Measurements from ENCODE around the gene CABP4. TPM values are rescaled to one million over a fixed set of nuclear protein-coding genes. Genes with fewer than 3 reads are reported as not detected.
A peak's percentile ranks its signal among the peaks of the same experiment; 100 is the strongest.

CABP4 gene
- total and polyA plus RNA-seq, 10 of the 15 experiments (the other 5 are each of a cell fraction or from before 2014, with no cell fraction given): 0.04 to 0.41 (median 0.14) TPM; not detected in 2

DNA sequence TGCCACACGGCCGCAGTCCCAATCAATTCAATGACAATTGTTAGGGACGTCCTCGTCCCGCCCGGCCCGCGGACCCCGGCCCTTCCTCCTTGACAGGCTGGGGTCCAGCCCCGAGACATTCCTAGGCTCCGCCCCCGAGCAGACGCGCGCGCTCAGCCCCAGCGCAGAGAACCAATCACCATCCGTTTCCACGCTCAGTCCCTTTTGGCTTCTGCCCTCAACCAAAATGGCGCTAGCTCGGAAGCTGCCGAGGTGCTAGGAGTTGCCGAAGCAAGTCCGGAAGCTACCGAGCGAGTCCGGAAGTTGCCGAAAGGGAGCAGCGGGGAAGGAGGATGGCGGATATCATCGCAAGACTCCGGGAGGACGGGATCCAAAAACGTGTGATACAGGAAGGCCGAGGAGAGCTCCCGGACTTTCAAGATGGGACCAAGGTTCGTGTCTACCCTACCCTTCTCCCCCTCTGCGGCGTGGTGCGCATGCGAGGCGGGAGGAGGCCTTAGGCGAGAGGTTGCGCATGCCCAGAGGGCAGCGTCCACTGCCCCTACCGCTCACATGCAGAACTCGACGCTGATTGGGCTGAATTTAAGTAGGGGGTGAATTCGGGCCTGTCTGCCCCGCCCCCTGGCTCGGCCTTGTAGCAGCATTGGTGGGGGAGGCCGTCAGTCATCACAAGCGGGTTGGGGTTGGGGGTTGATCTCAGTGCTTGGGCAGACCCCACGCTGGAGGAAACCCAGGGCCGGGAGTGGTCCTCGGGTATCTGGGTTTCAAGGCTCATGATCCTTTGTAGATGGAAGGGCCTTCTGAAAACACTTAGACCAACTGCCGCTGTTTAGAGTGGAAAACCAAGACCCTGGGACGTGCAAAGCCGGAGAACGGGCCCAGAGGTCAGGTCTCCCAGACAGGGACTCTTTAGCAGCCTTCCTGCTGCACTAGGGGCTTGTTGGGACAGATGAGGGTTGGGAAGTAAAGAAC, 28.0 kb downstream of the CABP4 start, which contains the start of gene AIP (continued):
- TF ChIP-seq, protein P1, sequence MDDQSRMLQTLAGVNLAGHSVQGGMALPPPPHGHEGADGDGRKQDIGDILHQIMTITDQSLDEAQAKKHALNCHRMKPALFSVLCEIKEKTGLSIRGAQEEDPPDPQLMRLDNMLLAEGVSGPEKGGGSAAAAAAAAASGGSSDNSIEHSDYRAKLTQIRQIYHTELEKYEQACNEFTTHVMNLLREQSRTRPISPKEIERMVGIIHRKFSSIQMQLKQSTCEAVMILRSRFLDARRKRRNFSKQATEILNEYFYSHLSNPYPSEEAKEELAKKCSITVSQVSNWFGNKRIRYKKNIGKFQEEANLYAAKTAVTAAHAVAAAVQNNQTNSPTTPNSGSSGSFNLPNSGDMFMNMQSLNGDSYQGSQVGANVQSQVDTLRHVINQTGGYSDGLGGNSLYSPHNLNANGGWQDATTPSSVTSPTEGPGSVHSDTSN (IDR thresholded peaks at IDR 0.05; ENCODE audit: insufficient replicate concordance, low read depth, low read length): peak; percentile 95
- TF ChIP-seq NFIC (IDR thresholded peaks at IDR 0.05; ENCODE audit: low read depth, low read length) (no peak), ZBTB40 (IDR thresholded peaks at IDR 0.05; ENCODE audit: borderline replicate concordance) (0 out of 2 replicates have a peak, but pooled peaks have one; percentile 57), NR2C1 (IDR thresholded peaks at IDR 0.05) (no peak), TAF1 (IDR thresholded peaks at IDR 0.05; ENCODE audit: borderline replicate concordance, low read depth, low read length) (peak; percentile 88; the same call in 1 of the 2 replicates), POU2F2 (IDR thresholded peaks at IDR 0.05; ENCODE audit: borderline replicate concordance, low read depth, low read length) (peak; percentile 27; the same call in 1 of the 3 replicates), RELA (IDR thresholded peaks at IDR 0.05; ENCODE audit: borderline replicate concordance, partially characterized antibody) (peak; percentile 28), POLR2AphosphoS5 (IDR thresholded peaks at IDR 0.05; ENCODE audit: low read length) (peak; percentile 70), CHD4 (IDR thresholded peaks at IDR 0.05) (no peak), SIX5 (IDR thresholded peaks at IDR 0.05; ENCODE audit: low read depth, low read length, severe bottlenecking) (peak; percentile 65), YY1 (IDR thresholded peaks at IDR 0.05; ENCODE audit: low read depth, low read length) (peak; percentile 100), RB1 (IDR thresholded peaks at IDR 0.05; ENCODE audit: borderline replicate concordance) (0 out of 2 replicates have a peak, but pooled peaks have one; percentile 65), ETV6 (conservative IDR thresholded peaks at IDR 0.05 in 1 of 2, IDR thresholded peaks at IDR 0.05 in 1 of 2; ENCODE audit: borderline replicate concordance in 1 of 2, low read depth in 1 of 2) (no peak), FOXK2 (IDR thresholded peaks at IDR 0.05) (no peak), CBX3 (IDR thresholded peaks at IDR 0.05; ENCODE audit: borderline replicate concordance, low read depth) (no peak), NBN (IDR thresholded peaks at IDR 0.05) (peak; percentile 58), CREM (IDR thresholded peaks at IDR 0.05; ENCODE audit: low read depth) (peak; percentile 67), KLF5 (IDR thresholded peaks at IDR 0.05; ENCODE audit: partially characterized antibody) (peak; percentile 79), SREBF2 (IDR thresholded peaks at IDR 0.05; ENCODE audit: low read length) (no peak), TBL1XR1 (IDR thresholded peaks at IDR 0.05; ENCODE audit: low read depth, low read length) (peak; percentile 44; the same call in 1 of the 2 replicates), RAD51 (IDR thresholded peaks at IDR 0.05) (no peak), ATF7 (IDR thresholded peaks at IDR 0.05; ENCODE audit: low read depth) (no peak), POLR2A (IDR thresholded peaks at IDR 0.05; ENCODE audit: low read depth, low read length) (peak; percentile 78)
- TF ChIP-seq, protein P2, sequence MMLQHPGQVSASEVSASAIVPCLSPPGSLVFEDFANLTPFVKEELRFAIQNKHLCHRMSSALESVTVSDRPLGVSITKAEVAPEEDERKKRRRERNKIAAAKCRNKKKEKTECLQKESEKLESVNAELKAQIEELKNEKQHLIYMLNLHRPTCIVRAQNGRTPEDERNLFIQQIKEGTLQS (IDR thresholded peaks at IDR 0.05; ENCODE audit: borderline replicate concordance, extremely low read depth, low read depth, low read length): 0 out of 2 replicates have a peak, but pooled peaks have one; percentile 23

All from GM12878 (cell line).